Left hindlimb (tissue), 1 donor: ENCODE data around the gene FTL.

ENCODE experiments used
- DNase-seq: peaks from one replicate; pipeline ENCODE4 v3.0.0-alpha.2; 2018

Gene FTL

DNA sequence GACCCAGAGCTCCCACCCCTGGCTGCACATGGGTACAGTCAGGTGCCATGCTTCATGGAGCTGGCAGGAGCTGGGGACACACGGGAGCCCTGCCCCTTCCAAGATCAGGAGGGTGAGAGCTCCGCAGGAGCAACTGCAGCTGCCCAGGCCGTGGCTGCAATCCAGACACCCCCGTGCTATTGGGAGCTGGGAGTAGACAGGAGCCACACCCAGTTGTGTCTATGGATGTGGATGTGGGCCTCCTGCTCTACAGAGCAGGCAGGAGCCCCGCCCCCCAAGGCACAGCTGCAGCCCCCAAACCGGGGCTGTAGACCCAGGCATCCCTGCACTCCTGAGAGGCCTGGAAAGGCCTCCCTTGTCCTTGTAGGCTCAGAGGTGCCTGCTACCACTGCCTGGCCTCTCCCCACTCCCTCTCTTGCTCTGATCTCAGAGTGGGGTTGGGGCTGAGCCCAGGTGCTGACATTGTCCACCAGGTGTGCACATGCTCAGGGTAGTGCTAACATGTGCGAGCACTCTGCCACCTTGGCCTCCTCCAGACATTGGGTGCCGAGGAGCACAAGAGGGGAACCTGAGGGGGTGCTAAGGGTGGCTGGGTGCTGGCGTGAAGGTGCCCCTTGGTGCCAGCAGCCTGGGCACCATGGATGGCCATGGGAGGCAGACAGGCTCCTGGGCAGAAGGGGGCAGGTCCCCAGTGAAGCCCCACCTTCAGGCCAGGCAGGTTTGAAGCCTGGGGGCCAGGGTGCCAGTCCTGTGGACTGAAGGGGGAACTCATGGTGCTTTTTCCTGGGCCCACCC is 18.4 kb upstream of the FTL start:
- DNase-seq: no peak

- no peak for DNase-seq
Observed at GRCh38 chr19:48947258-48947542, 17.9 kb upstream of the FTL start.

GRCh38 chr19:48950159-48950558 is 14.9 kb upstream of the FTL start:
- DNase-seq: no peak

GRCh38 chr19:48950830-48951519 is 14.1 kb upstream of the FTL start:
- no peak for DNase-seq

DNA sequence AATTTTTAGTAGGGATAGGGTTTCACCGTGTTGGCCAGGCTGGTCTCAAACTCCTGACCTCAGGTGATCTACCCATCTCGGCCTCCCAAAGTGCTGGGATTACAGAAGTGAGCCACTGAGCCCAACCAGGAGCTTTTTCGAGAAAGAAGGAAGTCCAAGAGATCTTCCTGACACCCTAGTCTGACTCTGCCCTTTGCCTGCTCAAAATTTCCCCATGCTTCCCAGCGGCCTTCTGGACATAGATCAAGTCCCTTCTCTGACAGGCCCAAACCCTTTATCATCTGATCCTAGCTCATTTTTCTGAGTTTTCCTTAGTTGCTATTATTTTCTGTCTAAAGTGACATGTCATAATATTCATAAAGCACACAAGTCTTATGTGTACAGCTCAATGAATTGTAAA is 12.0 kb upstream of the FTL start:
- no peak for DNase-seq

- no peak for DNase-seq
Observed at GRCh38 chr19:48953990-48954594, 11.0 kb upstream of the FTL start.

DNA sequence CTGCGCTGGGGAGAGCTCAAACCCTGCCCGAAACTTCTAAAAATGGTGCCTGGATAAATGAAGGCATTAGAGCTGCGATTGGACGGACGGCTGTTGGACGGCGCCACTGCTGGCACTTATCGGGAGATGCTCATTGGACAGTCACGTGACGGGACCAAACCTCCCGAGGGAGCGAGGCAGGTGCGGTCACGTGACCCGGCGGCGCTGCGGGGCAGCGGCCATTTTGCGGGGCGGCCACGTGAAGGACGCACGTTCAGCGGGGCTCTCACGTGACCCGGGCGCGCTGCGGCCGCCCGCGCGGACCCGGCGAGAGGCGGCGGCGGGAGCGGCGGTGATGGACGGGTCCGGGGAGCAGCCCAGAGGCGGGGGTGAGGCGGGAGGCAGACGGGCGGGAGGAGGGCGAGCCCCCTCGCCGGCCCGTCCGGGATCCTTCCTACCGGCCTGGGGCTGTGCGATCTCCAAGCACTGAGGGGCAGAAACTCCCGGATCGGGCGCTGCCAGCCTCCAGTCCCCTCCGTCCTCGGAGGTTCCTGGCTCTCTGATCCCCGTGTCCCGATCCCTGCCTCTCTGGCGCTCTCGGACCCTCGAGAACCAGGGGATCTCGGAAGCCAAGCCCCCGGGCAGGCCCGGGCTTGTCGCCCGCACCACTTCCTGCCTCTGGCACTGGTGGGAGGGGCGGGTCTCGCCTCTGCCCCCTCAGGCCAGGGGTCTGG is 10.4 kb upstream of the FTL start, which contains the start of gene BAX:
TSS of gene BAX (plus strand) at position 281 of the 713 bp plus-strand sequence. CDS start at position 335, 54 bp downstream.
- peak; percentile 98 for DNase-seq

GRCh38 chr19:48955308-48955958 is 9.7 kb upstream of the FTL start:
- DNase-seq: no peak

- no peak for DNase-seq
Observed at GRCh38 chr19:48958006-48958405, 7.1 kb upstream of the FTL start.

GRCh38 chr19:48959341-48960239 is 5.5 kb upstream of the FTL start:
- no peak for DNase-seq

- no peak for DNase-seq
Observed at GRCh38 chr19:48961051-48961649, 4.0 kb upstream of the FTL start.

DNA sequence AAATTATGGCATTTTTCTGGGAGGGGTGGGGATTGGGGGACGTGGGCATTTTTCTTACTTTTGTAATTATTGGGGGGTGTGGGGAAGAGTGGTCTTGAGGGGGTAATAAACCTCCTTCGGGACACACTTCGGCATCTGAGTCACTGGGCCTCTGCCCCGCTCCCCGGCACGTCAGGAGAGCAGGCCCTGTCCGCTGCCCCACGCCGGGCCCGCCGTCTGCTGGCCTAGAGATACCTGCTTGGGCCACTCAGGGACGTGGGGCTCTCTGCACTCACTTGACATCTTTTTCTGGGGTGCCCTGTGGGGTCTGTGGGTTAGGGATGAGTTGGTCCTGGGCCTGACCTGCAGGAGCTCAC is 3.5 kb upstream of the FTL start:
- no peak for DNase-seq

GRCh38 chr19:48962029-48962848 is 2.9 kb upstream of the FTL start:
- no peak for DNase-seq

DNA sequence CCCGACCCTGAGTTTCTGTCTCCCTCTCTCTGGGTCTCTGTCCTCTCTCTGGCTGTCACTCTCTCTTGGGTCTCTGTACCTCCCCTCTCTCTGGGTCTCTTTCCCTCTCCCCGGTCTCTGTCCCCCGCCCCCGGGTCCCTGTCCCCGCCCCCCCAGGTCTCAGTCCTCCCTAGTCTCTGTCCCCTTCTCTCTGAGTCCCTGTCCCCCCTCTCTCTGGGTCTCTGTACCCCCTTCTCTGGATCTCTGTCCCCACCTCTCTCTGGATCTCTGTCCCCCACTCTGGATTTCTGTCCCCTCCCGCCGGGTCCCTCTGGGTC is 2.3 kb upstream of the FTL start:
- no peak for DNase-seq

DNA sequence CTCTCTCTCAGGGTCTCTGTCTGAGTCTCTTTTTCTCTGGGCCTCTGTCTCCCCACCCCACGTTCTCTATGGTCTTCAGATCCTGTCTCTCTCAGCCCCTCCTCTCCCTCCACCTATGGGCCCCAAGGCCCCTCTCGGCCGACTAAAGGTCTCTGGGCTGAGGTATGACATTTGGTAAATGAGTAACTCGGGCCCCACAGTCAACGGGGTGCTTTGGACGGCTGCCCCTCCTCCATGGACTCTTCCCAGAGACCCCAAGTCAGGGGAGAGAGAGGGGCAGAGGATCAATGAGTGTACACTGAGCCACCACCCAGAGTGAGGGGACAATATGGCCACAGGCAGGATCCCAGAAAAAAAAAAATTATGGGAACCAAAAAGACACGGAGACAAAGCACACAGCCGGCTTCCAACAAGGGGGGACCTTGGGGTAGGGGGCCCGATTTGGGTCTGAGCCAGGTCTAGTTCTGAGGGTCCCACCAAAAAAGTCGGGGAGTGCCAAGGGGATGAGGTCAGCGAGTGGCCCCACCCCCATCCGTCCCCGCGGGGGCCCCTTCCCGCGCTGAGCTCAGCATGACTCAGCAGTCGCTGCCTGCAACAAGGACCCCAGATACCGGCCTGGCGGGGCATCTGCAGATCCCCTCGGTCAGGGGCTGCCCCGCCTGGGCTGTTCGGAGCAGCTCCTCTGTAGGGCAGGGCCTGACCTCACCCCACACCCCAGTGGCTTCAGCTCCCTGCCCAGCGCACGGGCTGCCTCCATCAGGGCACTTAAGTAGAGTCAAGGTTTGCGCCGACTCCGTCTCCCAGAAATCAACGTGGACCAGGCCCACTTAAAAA is 1.5 kb upstream of the FTL start:
- DNase-seq: peak; percentile 80

DNA sequence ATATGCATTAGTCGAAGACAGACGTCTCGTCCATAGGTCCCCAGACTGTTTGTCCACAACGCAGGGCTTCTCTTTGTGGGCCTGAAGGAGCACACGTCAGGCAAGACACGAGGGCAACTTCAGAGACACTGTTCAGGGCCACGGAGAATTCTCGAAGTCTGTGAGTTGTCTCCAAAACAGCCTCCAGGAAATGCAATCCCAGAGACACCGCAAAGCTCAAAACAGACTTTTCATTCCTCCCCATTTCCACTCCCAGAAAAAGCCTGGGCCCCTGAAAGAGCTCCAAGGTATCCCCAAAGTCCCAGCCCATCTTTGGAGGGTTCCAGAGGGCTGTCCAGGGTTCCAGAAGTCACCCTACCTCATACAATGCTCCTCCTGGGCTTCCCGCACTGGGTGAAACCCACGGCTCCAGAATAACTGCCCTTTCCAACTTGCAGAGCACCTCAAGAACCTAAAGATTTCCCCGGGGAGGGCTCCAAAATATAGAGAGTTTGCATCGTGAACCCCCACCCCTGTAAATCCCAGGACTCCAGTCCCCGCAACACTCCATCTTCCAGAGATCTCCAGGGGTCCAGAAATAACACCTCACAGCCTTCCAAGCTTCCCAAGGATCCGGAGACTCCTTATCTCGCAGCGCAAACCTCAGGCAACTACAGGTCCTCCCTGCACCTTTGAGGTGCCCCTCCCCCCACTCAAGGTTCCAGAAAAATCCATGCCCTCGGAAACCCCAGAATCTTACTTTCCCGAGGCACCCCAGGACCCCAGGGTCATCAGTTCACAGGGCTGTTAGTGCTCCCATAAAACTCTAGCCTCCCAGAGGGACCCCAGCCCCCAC is 687 bp upstream of the FTL start:
- no peak for DNase-seq

DNA sequence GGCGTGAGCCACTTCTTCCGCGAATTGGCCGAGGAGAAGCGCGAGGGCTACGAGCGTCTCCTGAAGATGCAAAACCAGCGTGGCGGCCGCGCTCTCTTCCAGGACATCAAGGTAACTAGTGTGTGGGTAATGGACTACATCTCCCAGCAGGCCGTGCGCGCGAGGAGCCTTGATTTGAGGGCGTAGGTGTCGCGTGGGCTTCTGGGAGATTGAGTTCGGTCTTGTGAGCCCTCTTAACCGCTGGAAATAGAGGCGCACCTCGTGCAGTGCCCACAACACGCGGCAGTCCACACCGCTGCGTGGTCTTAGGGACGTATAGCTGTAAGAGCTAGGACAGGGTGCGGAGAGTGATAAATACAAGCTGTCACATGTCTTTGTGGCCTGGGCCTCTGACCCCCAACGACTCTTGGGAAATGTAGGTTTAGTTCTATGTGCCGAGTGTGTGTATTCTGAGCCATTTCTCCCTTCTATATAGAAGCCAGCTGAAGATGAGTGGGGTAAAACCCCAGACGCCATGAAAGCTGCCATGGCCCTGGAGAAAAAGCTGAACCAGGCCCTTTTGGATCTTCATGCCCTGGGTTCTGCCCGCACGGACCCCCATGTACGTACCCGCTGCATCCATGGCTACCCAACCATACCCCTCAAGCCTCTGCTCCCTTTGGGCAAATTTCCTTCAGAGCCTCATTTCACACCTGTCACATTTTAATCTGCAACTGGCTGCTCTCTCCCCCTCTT is 864 bp downstream of the FTL start:
- peak; percentile 92 for DNase-seq
